Endothelial cell of umbilical vein (primary cell): Measurements from ENCODE around the gene ANO4.

Experiments
- CTCF ChIP-seq, 2 donors: IDR thresholded peaks; 1 replicate in 1 of 2; 2 replicates in 1 of 2; pipeline ENCODE4 v1.5.1; 2011; ENCODE audit warnings: low read length in 2 of 2, mild to moderate bottlenecking in 2 of 2, moderate library complexity in 2 of 2, control low read depth in 1 of 2, inconsistent platforms in 1 of 2, low read depth in 1 of 2; ENCODE audit not compliant: insufficient read depth in 1 of 2; ENCODE audit errors: extremely low read depth in 1 of 2
- EZH2 ChIP-seq: IDR thresholded peaks from 2 replicates; pipeline ENCODE4 v1.6.1; 2012; ENCODE audit warnings: borderline replicate concordance, low read depth, mild to moderate bottlenecking, moderate library complexity, low read length, inconsistent platforms; ENCODE audit not compliant: severe bottlenecking
- POLR2A ChIP-seq: IDR thresholded peaks from 2 replicates; pipeline ENCODE4 v1.6.1; 2012; ENCODE audit warnings: low read depth, mild to moderate bottlenecking, control low read depth, low read length
- POLR2AphosphoS5 ChIP-seq: IDR thresholded peaks from 2 replicates; pipeline ENCODE4 v1.6.1; 2012; ENCODE audit warnings: low read depth, mild to moderate bottlenecking, control low read depth, low read length, moderate library complexity; ENCODE audit not compliant: insufficient read depth

DNA sequence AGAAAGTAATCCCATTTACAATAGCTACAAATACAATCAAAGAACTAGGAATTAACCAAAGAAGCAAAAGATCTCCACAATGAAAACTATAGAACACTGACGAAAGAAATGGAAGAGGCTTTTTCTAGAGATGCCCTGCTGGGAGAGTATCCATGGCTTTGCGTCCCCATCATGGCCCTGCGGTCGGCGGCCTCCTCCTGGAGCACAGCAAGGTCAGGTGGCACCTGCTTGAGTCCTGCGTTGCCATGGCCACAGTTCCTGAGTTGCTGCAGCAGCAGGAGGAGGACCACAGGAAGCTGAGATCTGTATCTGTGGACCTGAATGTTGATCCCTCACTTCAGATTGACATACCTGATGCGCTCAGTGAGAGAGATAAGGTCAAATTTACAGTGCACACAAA, 271.9 kb downstream of the ANO4 start:
- TF ChIP-seq POLR2A (no peak), CTCF (IDR thresholded peaks at IDR 0.05; ENCODE audit: extremely low read depth in 1 of 2, insufficient read depth in 1 of 2, low read depth in 1 of 2, low read length in 2 of 2) (no peak), POLR2AphosphoS5 (no peak), EZH2 (no peak)
